NOMO-1 treated with dmso at 0.1 percent for 144 hours (cell line): ENCODE data around the gene R3HDM2.
A peak's percentile ranks its signal among the peaks of the same experiment; 100 is the strongest.
"Not testable (repeated sequence)": the region's sequence is repeated elsewhere in the genome, so short reads cannot be mapped to it uniquely, and the experiment has no call there.

Source experiments
- DNase-seq: peaks from one replicate; lab custom pipeline; 2025; ENCODE audit not compliant: unreplicated experiment; lab: John Stamatoyannopoulos, UW

Gene R3HDM2

DNA sequence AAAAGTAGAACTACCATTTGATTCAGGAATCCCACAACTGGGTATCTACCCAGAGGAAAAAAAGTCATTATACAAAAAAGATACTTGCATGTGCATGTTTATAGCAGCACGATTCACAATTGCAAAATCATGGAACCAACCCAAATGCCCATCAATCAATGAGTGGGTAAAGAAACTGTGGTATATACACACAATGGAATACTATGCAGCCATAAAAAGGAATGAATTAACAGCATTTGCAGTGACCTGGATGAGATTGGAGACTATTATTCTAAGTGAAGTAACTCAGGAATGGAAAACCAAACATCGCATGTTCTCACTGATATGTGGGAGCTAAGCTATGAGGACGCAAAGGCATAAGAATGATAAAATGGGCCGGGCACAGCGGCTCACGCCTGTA, 154.6 kb downstream of the R3HDM2 start:
- not testable (repeated sequence) for DNase-seq

- DNase-seq = no peak
These were observed 157.3 kb downstream of the R3HDM2 start for GRCh38 chr12:57273516-57273915.

GRCh38 chr12:57272337-57273151, 158.3 kb downstream of the R3HDM2 start:
- DNase-seq = no peak

- no peak for DNase-seq
These were observed 159.8 kb downstream of the R3HDM2 start for GRCh38 chr12:57270966-57271470.

DNA sequence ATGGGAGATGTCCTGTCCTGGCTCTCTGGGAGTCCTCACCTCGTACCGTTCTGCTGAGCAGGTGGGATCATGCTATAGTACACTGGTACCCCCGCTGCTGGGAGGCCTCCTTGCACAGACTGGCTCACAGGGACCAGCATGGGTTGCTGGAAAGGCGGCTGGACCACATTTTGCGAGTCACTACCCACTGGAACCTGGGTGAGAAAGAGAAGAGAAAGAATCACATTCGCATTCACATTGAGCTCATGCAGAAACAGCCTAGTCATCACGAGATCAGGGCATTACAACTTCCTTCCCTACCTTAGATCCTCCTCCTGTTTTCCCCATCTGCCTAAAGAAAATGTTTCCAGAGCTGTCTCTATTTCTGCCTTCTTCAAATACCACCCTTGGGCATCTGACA, 162.6 kb downstream of the R3HDM2 start:
- no peak for DNase-seq

DNA sequence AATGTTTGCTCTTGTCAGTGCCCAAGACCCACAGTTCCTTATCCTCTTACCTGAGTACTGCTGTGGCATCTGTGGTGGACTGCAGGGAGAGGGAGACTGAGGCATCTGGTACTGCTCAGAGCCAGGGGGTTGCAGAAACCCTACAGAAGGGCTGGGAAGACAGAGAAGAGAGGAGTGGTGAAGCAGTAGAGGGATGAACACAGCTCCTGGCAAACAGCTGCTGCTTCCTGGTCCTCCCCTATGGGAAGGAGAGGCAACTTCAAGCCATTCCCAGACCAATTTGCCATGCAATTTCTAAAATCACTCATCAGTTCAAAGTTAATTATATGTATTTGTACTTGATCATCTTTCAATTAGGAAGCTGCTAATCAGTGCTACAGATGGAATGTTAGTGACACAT, 164.2 kb downstream of the R3HDM2 start:
- no peak for DNase-seq

DNA sequence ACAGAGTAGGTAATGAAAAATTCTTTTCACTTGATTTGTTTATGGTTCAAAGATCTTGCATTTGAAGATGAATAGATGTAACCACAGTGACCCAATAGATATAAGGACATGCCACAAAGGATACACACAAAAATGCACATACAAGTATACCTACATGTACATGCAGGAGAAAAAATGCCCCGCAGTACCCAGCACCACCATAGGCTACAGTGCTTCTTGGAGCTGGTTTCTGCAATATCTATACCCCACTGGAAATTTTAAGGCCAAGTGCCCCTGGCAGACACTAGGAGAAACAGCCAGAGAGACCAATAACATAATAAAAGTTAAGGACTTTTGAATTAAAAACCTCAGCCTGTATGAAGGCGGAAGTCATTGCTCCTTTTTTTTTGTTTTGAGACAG, 167.7 kb downstream of the R3HDM2 start:
- no peak for DNase-seq

GRCh38 chr12:57262126-57262822, 168.6 kb downstream of the R3HDM2 start:
- no peak for DNase-seq

- no peak for DNase-seq
These were observed 169.4 kb downstream of the R3HDM2 start for GRCh38 chr12:57261428-57261865.

DNA sequence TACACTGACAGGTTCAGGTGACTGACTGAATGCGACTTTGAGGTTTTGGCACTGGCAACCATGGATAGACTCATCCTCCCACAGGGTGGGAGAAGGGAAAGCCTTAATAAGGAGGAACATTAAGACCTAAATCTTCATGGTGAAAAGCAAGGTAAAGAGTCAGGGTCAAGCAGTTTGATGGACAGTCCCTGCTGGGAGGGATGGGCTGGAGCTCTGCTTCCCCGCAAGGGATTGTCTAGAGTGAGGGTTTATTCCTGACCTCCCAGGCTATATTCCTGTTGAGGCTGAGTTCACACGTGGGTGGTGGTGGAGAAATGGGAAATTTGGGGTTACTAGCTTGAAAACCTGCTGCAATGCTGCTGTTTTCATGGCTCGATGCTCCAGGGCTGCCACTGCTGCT, 170.5 kb downstream of the R3HDM2 start:
- no peak for DNase-seq

GRCh38 chr12:57258977-57259970, 171.6 kb downstream of the R3HDM2 start:
- no peak for DNase-seq

DNA sequence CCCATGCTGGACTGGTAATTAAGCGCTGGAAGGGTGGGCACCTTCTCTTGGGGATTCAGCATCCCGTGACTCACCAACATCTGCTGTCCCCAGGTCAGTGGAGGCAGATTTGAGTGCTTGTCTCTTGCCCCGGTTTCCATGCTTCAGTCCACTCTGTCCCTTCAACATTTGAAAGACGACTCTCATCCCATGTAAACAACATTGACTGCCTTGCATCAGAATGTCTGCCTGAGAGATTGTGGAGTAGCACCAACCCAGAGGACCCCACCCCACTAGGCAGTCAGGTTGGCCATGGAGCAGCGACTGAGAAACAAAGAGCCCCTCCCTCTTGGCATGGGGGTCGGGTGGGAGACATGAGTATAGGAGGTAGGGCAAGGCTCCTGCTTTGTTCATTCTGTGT, 174.9 kb downstream of the R3HDM2 start:
- DNase-seq = no peak

DNA sequence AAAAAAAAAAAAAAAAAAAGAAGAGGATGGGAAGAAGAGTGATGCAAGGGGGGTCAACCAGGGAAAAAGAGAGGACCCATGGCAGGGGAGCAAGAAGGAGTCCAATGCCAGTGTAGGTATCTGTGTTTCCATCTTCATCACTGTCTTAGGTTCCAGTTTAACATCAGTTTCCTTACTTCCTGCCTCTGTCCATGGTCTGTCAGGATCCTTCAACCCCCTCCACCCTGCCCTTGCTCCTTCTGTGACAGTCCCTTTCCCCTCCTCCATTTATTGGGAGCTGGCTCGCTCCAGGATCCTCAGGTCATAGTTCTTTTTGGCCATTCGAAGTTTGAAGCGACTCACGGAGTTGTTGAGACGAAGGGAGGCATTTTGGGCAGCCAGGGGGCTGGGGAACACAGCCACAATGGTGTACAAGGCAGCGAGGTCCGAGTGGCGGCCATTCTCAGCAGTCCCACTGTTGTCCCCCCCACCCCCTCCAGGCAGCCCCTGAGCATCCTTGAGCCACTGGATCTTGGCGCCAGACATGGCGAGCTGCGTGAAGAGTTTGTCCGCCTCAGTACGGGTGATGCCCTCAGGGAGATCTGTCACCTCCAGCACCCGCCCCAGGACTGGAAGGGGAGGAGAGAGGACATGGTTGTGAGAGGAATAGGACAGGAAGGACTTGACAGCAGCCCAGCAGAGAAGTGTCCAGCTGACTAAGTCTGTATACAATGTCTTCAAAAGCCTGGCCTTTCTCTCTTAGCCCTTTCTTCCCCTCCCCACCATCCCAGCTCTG, 176.2 kb downstream of the R3HDM2 start:
- DNase-seq = no peak

DNA sequence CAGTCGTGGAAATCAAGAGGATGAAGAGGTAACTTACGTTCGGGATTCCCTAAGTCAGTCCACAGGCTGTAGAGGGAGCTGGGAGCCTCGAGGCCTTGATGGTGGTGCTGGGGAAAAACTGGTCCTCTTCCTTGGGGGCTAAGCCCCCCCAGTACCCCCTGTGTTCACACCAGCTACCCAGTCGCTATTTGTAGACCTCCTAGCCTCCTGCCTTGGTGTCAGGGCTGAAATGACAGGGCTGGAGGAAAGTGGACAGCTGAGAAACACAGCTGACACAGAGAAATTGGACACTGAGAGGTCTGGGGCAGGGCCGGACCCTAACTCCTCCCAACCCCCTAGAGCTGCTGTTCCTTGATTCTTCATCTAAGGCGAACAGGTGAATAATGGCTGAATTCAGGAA, 179.9 kb downstream of the R3HDM2 start, which contains the start of gene STAC3:
STAC3 (minus strand) TSS at position 232 of the 400 bp plus-strand sequence. CDS start 1,551 bp downstream, outside the sequence.
- no peak for DNase-seq

- no peak for DNase-seq
These were observed 180.3 kb downstream of the R3HDM2 start for GRCh38 chr12:57250541-57250940.

DNA sequence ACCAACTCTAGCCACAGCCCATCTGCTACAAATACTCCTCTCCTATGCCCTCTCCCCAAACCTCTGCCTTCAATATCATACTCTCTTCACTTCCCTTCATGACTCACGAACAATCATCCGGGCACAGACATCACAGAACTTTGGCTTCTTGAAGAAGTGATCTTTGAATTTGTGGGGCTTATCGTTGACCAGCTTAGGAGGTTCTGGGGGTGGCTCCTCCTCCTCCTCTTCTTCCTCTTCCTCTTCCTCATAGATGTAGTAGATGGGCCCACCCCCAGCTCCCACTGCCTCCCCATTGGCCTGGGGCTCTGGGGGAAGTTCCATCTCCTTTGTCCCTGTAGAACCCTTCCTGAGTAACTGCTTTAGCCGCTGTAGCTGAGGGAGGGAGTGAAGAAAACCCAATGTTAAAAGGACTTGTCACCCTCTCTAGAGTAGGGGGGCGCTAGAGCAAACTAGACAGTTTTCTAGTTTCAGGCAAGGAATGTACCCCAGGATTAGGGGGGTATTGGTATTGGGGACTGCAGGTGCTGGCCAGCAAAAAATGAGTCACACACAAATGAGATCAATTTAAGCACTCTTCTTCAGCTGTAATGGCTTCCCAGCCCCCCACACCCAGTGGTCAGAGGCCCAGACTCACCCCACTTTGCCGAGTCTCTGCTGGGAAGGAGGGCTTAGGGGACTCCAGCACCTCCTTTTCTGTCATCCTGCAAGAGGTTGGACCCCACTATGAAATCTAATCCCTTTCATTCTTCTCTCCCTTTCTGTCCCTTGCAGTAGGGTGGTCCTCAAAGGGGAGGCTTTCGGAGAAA, 181.7 kb downstream of the R3HDM2 start:
- DNase-seq = peak; percentile 88

DNA sequence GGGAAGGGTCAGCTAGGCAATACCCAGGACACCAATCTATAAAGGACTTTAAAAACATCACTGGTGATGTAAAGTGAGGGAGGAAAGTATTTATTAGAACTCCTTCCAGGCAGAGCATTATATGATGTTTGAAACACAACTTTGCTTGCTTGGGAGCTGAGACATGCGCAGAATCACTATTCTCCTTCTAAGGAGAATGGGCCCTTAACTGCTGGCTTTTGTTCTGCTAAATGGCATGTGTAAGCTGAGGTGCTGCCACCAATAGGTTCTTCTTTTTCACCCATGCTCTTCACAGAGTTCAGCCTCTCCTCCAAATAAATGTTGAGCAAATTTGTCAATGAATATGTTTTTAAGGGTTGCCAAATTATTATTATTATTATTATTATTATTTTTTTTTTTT, 183.8 kb downstream of the R3HDM2 start:
- no peak for DNase-seq

- no peak for DNase-seq
These were observed 186.5 kb downstream of the R3HDM2 start for GRCh38 chr12:57244312-57244696.
